Measurements from ENCODE around the gene PAQR4. TPM values are rescaled to one million over a fixed set of nuclear protein-coding genes. Genes with fewer than 3 reads are reported as not detected.
A peak's percentile ranks its signal among the peaks of the same experiment; 100 is the strongest.

The PAQR4 gene
- total and polyA plus RNA-seq, 2 of the 13 experiments (the other 11 are each of a cell fraction or from before 2014, with no cell fraction given): 15.9 to 24.8 TPM

DNA sequence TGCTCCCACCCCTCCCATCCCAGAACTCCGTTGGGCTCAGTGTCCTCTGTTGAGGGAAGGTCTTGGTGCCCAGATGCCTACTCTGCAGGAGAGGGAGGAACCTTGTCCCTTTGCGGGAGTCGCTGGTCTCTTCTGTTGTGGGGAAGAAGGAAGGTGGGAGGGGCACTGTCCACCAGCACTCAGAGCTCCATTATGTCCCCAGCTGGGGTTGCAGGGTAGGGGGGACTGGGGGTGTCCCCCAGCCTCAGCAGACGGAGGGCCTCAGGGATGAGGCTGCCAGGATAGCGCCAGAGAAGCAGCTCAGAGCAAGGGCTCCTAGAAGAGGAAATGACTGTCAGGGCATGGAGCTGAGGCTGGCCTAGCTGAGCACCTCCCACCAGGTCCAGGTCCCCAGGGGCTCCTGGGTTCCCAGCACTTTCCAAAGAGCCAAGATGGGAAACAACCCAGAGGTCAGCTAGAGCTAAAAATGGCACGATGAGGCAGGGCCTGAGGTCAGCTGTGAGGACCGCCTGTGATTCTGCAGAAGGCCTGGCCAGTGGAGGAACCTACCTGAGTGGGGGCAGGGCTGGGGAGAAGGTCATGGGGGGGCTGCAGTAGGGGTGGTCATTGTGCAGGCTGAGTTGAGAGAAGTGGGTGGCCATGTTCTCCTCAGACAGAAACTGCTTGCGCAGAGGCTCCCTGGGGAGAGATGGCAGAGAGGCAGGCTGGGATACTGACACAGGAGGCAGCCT is 53.7 kb downstream of the PAQR4 start (continued):
- TF ChIP-seq, protein P1, sequence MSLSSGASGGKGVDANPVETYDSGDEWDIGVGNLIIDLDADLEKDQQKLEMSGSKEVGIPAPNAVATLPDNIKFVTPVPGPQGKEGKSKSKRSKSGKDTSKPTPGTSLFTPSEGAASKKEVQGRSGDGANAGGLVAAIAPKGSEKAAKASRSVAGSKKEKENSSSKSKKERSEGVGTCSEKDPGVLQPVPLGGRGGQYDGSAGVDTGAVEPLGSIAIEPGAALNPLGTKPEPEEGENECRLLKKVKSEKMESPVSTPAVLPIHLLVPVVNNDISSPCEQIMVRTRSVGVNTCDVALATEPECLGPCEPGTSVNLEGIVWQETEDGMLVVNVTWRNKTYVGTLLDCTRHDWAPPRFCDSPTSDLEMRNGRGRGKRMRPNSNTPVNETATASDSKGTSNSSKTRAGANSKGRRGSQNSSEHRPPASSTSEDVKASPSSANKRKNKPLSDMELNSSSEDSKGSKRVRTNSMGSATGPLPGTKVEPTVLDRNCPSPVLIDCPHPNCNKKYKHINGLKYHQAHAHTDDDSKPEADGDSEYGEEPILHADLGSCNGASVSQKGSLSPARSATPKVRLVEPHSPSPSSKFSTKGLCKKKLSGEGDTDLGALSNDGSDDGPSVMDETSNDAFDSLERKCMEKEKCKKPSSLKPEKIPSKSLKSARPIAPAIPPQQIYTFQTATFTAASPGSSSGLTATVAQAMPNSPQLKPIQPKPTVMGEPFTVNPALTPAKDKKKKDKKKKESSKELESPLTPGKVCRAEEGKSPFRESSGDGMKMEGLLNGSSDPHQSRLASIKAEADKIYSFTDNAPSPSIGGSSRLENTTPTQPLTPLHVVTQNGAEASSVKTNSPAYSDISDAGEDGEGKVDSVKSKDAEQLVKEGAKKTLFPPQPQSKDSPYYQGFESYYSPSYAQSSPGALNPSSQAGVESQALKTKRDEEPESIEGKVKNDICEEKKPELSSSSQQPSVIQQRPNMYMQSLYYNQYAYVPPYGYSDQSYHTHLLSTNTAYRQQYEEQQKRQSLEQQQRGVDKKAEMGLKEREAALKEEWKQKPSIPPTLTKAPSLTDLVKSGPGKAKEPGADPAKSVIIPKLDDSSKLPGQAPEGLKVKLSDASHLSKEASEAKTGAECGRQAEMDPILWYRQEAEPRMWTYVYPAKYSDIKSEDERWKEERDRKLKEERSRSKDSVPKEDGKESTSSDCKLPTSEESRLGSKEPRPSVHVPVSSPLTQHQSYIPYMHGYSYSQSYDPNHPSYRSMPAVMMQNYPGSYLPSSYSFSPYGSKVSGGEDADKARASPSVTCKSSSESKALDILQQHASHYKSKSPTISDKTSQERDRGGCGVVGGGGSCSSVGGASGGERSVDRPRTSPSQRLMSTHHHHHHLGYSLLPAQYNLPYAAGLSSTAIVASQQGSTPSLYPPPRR (CRISPR knock-in tag; IDR thresholded peaks at IDR 0.05; ENCODE audit: borderline replicate concordance): no peak
- TF ChIP-seq KDM5A (IDR thresholded peaks at IDR 0.05; ENCODE audit: borderline replicate concordance, low read length) (no peak), MEF2D (CRISPR knock-in tag; IDR thresholded peaks at IDR 0.05) (no peak), ZNF704 (CRISPR knock-in tag; IDR thresholded peaks at IDR 0.05; ENCODE audit: borderline replicate concordance) (no peak), SP5 (CRISPR knock-in tag; IDR thresholded peaks at IDR 0.05; ENCODE audit: borderline replicate concordance, low read depth) (peak; percentile 9; the same call in 1 of the 2 replicates), ZNF550 (CRISPR knock-in tag; IDR thresholded peaks at IDR 0.05; ENCODE audit: borderline replicate concordance) (no peak), DZIP1 (CRISPR knock-in tag; IDR thresholded peaks at IDR 0.05) (0 out of 2 replicates have a peak, but pooled peaks have one; percentile 24), RFXANK (CRISPR knock-in tag; IDR thresholded peaks at IDR 0.05) (no peak), ZBTB21 (CRISPR knock-in tag; IDR thresholded peaks at IDR 0.05) (no peak), YEATS4 (CRISPR knock-in tag; IDR thresholded peaks at IDR 0.05; ENCODE audit: borderline replicate concordance) (no peak), HNRNPK (IDR thresholded peaks at IDR 0.05; ENCODE audit: low read depth, low read length, poor library complexity, severe bottlenecking) (no peak), ZMYM2 (CRISPR knock-in tag; IDR thresholded peaks at IDR 0.05) (peak; percentile 20; the same call in 1 of the 2 replicates), SRSF1 (optimal IDR thresholded peaks at IDR 0.05; ENCODE audit: low read depth, low read length) (peak; percentile 31), SP1 (IDR thresholded peaks at IDR 0.05) (no peak), SP1 (CRISPR knock-in tag; IDR thresholded peaks at IDR 0.05) (no peak)
- TF ChIP-seq, protein P2, sequence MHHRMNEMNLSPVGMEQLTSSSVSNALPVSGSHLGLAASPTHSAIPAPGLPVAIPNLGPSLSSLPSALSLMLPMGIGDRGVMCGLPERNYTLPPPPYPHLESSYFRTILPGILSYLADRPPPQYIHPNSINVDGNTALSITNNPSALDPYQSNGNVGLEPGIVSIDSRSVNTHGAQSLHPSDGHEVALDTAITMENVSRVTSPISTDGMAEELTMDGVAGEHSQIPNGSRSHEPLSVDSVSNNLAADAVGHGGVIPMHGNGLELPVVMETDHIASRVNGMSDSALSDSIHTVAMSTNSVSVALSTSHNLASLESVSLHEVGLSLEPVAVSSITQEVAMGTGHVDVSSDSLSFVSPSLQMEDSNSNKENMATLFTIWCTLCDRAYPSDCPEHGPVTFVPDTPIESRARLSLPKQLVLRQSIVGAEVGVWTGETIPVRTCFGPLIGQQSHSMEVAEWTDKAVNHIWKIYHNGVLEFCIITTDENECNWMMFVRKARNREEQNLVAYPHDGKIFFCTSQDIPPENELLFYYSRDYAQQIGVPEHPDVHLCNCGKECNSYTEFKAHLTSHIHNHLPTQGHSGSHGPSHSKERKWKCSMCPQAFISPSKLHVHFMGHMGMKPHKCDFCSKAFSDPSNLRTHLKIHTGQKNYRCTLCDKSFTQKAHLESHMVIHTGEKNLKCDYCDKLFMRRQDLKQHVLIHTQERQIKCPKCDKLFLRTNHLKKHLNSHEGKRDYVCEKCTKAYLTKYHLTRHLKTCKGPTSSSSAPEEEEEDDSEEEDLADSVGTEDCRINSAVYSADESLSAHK (CRISPR knock-in tag; IDR thresholded peaks at IDR 0.05; ENCODE audit: borderline replicate concordance): no peak
